AML-193 (cell line): ENCODE measurements around the gene SMC4.
"Not testable (repeated sequence)": the region's sequence is repeated elsewhere in the genome, so short reads cannot be mapped to it uniquely, and the experiment has no call there.

ENCODE experiments used
- DNase-seq, 2 experiments: peaks; one replicate each; lab custom pipeline; 2025; lab: John Stamatoyannopoulos, UW

SMC4 gene

GRCh38 chr3:160399125-160400029 is at the start of gene SMC4, which contains the start of gene IFT80:
Gene SMC4 (plus strand): TSS chr3:160399650. CDS start chr3:160400827, 1,177 bp downstream.
Gene IFT80 (minus strand): TSS chr3:160399225. CDS start chr3:160384600, 14,625 bp downstream.
- peak; percentile 69 to 71 for DNase-seq

GRCh38 chr3:160355826-160356225 is 43.6 kb upstream of the SMC4 start:
- no peak for DNase-seq

- DNase-seq, result not testable (repeated sequence)
These were observed 36.6 kb upstream of the SMC4 start for GRCh38 chr3:160362896-160363295.

- no peak for DNase-seq
These were observed 33.5 kb upstream of the SMC4 start for GRCh38 chr3:160365869-160366522.

- peak; percentile 88 to 92 for DNase-seq
These were observed 30.6 kb upstream of the SMC4 start for GRCh38 chr3:160368804-160369203.

GRCh38 chr3:160369784-160370183 is 29.7 kb upstream of the SMC4 start:
- no peak for DNase-seq

- DNase-seq, result no peak
These were observed 28.2 kb upstream of the SMC4 start for GRCh38 chr3:160370987-160371857.

- no peak for DNase-seq
These were observed 26.7 kb upstream of the SMC4 start for GRCh38 chr3:160372780-160373179.

GRCh38 chr3:160373655-160374054 is 25.8 kb upstream of the SMC4 start:
- DNase-seq, result no peak

- DNase-seq, result no peak
These were observed 25.0 kb upstream of the SMC4 start for GRCh38 chr3:160374472-160374871.

GRCh38 chr3:160374925-160375324 is 24.5 kb upstream of the SMC4 start:
- no peak for DNase-seq

GRCh38 chr3:160376681-160377080 is 22.8 kb upstream of the SMC4 start:
- DNase-seq, result no peak

GRCh38 chr3:160378331-160379109 is 20.9 kb upstream of the SMC4 start:
- no peak for DNase-seq

GRCh38 chr3:160379628-160380214 is 19.7 kb upstream of the SMC4 start:
- DNase-seq, result no peak

- DNase-seq, result no peak
These were observed 18.0 kb upstream of the SMC4 start for GRCh38 chr3:160381470-160381869.

- DNase-seq, result no peak
These were observed 14.7 kb upstream of the SMC4 start for GRCh38 chr3:160384639-160385318.

- no peak for DNase-seq
These were observed 8.8 kb upstream of the SMC4 start for GRCh38 chr3:160390565-160391138.

GRCh38 chr3:160392798-160393197 is 6.7 kb upstream of the SMC4 start:
- DNase-seq, result no peak

- DNase-seq, result no peak
These were observed 6.0 kb upstream of the SMC4 start for GRCh38 chr3:160393346-160394008.
